Measurements from ENCODE around the gene PRKAG3.

- TF ChIP-seq MAZ (CRISPR knock-in tag; conservative IDR thresholded peaks at IDR 0.05 in 1 of 2, IDR thresholded peaks at IDR 0.05 in 1 of 2) = no peak
- no peak for TF ChIP-seq ZSCAN32 (CRISPR knock-in tag; IDR thresholded peaks at IDR 0.05)
- TF ChIP-seq PHF20 (IDR thresholded peaks at IDR 0.05; ENCODE audit: partially characterized antibody) = no peak
- TF ChIP-seq FOXP1 (CRISPR knock-in tag; IDR thresholded peaks at IDR 0.05) = no peak
- TF ChIP-seq POLR2A (conservative IDR thresholded peaks at IDR 0.05) = no peak
- TF ChIP-seq ZNF511 (CRISPR knock-in tag; IDR thresholded peaks at IDR 0.05) = no peak
These were observed 57.7 kb downstream of the PRKAG3 start for GRCh38 chr2:218773881-218774280.

All from K562 (cell line).